Breast epithelium (tissue), 3 donors: Measurements from ENCODE around the gene POTEF.
"Not testable (repeated sequence)": the region's sequence is repeated elsewhere in the genome, so short reads cannot be mapped to it uniquely, and the experiment has no call there.

Experiments used
- CTCF ChIP-seq, 3 donors: fragments of 450-650 bp; IDR thresholded peaks; one replicate each; pipeline ENCODE4 v1.5.1; 2016 to 2017; ENCODE audit warnings: antibody characterized with exemption in 3 of 3, mild to moderate bottlenecking in 3 of 3, moderate library complexity in 3 of 3
- POLR2A ChIP-seq: fragments of 450-650 bp; IDR thresholded peaks from one replicate; pipeline ENCODE4 v1.6.1; 2016; ENCODE audit warnings: antibody characterized with exemption, mild to moderate bottlenecking, moderate library complexity

GRCh38 chr2:130143266-130144039 is 14.4 kb upstream of the POTEF start:
- TF ChIP-seq POLR2A; CTCF (IDR thresholded peaks at IDR 0.05): not testable (repeated sequence)
